HG02763 (cell line): ENCODE measurements around the gene AKNAD1.
"Not testable (repeated sequence)": the region's sequence is repeated elsewhere in the genome, so short reads cannot be mapped to it uniquely, and the experiment has no call there.

Source experiments
- ATAC-seq: cut with Tn5 transposase; IDR thresholded peaks from one replicate; pipeline ENCODE4 v1.9.1; 2021; ENCODE audit warnings: mild to moderate bottlenecking, moderate library complexity; ENCODE audit not compliant: unreplicated experiment

The AKNAD1 gene

GRCh38 chr1:108785880-108786279 is 71.0 kb downstream of the AKNAD1 start:
- no peak for ATAC-seq

DNA sequence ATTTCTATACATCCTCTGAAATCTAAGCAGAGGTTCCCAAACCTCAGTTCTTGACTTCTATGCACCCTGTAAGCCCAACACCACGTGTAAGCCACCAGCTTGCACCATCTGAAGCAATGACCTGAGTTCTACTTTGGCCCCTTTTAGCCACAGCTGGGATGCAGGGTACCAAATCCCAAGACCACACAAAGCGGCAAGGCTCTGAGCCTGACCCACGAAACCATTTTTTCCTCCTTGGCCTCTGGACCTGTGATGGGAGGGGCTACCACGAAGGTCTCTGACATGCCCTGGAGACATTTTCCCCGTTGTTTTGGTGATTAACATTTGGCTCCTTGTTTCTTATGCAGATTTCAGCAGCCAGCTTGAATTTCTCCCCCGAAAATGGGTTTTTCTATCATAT is 71.6 kb downstream of the AKNAD1 start:
- ATAC-seq, result no peak

- ATAC-seq, result not testable (repeated sequence)
Measured at GRCh38 chr1:108781575-108781944, 75.3 kb downstream of the AKNAD1 start.

DNA sequence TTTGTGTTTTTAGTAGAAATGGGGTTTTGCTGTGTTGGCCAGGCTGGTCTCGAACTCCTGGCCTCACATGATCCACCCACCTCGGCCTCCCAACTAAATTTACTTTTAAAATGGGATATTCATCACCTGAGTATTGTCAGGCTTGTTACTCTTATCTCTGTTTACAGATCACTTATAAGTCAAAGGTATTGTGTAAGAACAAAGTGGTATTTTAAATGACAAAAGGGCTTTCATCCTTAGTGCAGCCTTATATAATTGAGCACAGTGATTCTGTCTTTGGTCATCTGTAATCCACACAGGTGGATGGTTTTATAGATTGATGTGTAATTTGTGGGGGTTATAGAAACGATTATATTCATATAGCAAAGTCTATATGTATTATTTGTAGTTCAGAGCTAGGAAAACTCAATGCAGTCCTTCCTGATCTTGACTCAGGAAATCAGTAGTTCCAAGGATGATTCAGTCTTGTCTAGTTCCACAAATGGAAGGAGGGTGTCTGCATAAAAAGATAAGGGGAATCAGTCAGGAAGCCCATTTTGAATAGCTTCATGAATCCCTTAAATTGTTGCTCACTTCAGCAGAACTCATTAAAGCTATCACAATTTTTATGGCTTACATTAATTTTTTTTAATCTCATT is 75.8 kb downstream of the AKNAD1 start:
- ATAC-seq, result no peak

GRCh38 chr1:108779455-108779854 is 77.4 kb downstream of the AKNAD1 start:
- ATAC-seq, result no peak

GRCh38 chr1:108777839-108778238 is 79.1 kb downstream of the AKNAD1 start:
- no peak for ATAC-seq

DNA sequence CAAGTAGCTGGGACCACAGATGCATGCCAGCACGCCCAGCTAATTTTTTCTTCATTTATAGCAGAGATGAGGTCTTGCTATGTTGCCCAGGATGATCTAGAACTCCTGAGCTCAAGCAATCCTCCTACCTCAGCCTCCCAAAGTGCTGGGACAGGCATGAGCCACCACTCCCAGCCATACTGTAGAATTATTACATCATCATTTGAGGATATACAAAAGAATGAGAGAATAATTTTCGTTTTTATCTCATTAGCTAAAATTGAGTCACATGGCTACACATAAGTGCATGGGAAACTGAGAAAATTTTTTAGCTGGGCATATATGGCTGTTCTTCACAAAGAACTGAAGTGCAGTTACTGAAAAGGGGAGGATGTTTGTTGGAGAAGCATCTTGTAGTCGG is 89.2 kb downstream of the AKNAD1 start:
- ATAC-seq, result no peak

DNA sequence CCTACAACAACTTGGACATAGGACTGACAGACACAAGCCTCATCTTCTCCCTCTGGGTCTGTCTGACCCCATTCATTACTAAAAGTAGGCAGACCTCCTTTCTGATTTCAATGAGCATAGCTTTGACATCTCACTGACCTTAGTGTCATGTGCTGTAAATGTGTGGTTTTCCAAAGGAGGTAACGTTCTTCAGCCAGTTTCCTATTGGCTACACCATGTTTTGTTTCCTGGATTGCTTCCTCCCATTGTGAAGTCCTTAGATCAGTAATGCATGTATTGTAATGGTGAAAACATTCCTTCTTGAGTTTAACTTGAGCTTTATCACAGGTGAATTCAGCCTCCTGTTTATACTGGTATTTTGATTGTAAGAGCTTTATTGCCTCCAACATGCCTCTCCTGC is 89.8 kb downstream of the AKNAD1 start:
- no peak for ATAC-seq
